ENCODE results near the gene CLIP1.
A peak's percentile ranks its signal among the peaks of the same experiment; 100 is the strongest.
"Not testable (repeated sequence)": the region's sequence is repeated elsewhere in the genome, so short reads cannot be mapped to it uniquely, and the experiment has no call there.

Gene CLIP1

GRCh38 chr12:122423258-122424165 is 1.0 kb upstream of the CLIP1 start:
- H3K27me3 ChIP-seq (ENCODE audit: insufficient read depth, insufficient read length), result no peaks in the 10 kb centered on the region
- H3K36me3 ChIP-seq (ENCODE audit: insufficient read depth, insufficient read length, low read length), result no peaks in the 10 kb centered on the region
- no peaks in the 10 kb centered on the region for H3K4me1 ChIP-seq (ENCODE audit: insufficient read depth, insufficient read length)
- peak overlapping the region; percentile 96 for H3K9ac ChIP-seq (ENCODE audit: insufficient read length, low read depth)
- H3K9me3 ChIP-seq (ENCODE audit: insufficient read depth, low read length), result no peaks in the 10 kb centered on the region
- peak; percentile 52 for DNase-seq (ENCODE audit: low read depth, low spot score)
- no peak for TF ChIP-seq SUZ12 (IDR thresholded peaks at IDR 0.05; ENCODE audit: extremely low read depth, insufficient read depth, insufficient read length)
- TF ChIP-seq ZNF274 (IDR thresholded peaks at IDR 0.05; ENCODE audit: low read depth, low read length), result no peak
- no peak for TF ChIP-seq YY1 (IDR thresholded peaks at IDR 0.05; ENCODE audit: insufficient read depth, insufficient read length)
- H3K4me3 ChIP-seq (ENCODE audit: insufficient read length, low read depth), result peak overlapping the region; percentile 74

- Histone ChIP-seq H3K27me3 (ENCODE audit: insufficient read depth, insufficient read length) (no peaks in the 10 kb centered on the region), H3K4me3 (ENCODE audit: insufficient read length, low read depth) (peak overlapping the region; percentile 74), H3K36me3 (ENCODE audit: insufficient read depth, insufficient read length, low read length) (no peaks in the 10 kb centered on the region), H3K9ac (ENCODE audit: insufficient read length, low read depth) (peak overlapping the region; percentile 96), H3K9me3 (ENCODE audit: insufficient read depth, low read length) (no peaks in the 10 kb centered on the region), H3K4me1 (ENCODE audit: insufficient read depth, insufficient read length) (no peaks in the 10 kb centered on the region)
- no peak for TF ChIP-seq ZNF274 (IDR thresholded peaks at IDR 0.05; ENCODE audit: low read depth, low read length)
- TF ChIP-seq SUZ12 (IDR thresholded peaks at IDR 0.05; ENCODE audit: extremely low read depth, insufficient read depth, insufficient read length), result no peak
- no peak for TF ChIP-seq YY1 (IDR thresholded peaks at IDR 0.05; ENCODE audit: insufficient read depth, insufficient read length)
- DNase-seq (ENCODE audit: low read depth, low spot score), result no peak
Measured at GRCh38 chr12:122422730-122423257, 325 bp upstream of the CLIP1 start.

GRCh38 chr12:122421187-122421820 is 1.2 kb downstream of the CLIP1 start:
- Histone ChIP-seq H3K9me3 (ENCODE audit: insufficient read depth, low read length) (no peaks in the 10 kb centered on the region), H3K4me3 (ENCODE audit: insufficient read length, low read depth) (peak overlapping the region; percentile 74), H3K36me3 (ENCODE audit: insufficient read depth, insufficient read length, low read length) (peaks cover 1% of the 10 kb centered on the region), H3K27me3 (ENCODE audit: insufficient read depth, insufficient read length) (no peaks in the 10 kb centered on the region), H3K9ac (ENCODE audit: insufficient read length, low read depth) (peak overlapping the region; percentile 88), H3K4me1 (ENCODE audit: insufficient read depth, insufficient read length) (no peaks in the 10 kb centered on the region)
- no peak for DNase-seq (ENCODE audit: low read depth, low spot score)
- no peak for TF ChIP-seq ZNF274 (IDR thresholded peaks at IDR 0.05; ENCODE audit: low read depth, low read length)
- no peak for TF ChIP-seq SUZ12 (IDR thresholded peaks at IDR 0.05; ENCODE audit: extremely low read depth, insufficient read depth, insufficient read length)
- TF ChIP-seq YY1 (IDR thresholded peaks at IDR 0.05; ENCODE audit: insufficient read depth, insufficient read length), result no peak

DNA sequence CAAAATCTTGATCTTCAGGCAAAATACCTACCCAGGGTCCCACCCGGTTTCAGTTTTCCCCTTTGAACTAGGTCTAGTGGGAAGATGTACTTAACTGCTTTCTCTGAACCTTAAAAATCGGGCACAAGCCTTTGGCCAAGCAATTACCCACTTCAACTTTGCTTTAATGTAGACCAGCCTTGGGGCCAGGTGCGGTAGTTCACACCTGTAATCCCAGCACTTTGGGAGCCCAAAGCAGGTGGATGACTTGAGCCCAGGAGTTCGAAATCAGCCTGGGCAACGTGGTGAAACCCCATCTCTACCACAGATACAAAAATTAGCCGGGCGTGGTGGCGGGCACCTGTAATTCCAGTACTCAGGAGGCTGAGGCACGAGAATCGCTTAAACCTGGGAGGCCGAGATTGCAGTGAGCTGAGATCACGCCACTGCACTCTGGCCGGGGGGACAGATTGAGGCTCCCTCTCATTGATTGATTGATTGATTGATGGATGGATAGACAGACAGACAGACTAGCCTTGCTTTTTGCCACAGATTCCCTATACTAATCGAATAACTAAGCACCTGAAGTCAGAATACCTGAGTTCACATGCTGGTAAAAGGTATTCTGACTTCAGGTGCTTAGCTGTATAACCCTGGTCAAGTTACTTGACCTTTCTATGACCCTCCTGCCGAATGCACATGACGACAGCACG is 1.9 kb downstream of the CLIP1 start:
- no peak overlapping the region for H3K9ac ChIP-seq (ENCODE audit: insufficient read length, low read depth)
- no peaks in the 10 kb centered on the region for H3K4me1 ChIP-seq (ENCODE audit: insufficient read depth, insufficient read length)
- H3K36me3 ChIP-seq (ENCODE audit: insufficient read depth, insufficient read length, low read length), result peaks cover 5% of the 10 kb centered on the region
- no peaks in the 10 kb centered on the region for H3K9me3 ChIP-seq (ENCODE audit: insufficient read depth, low read length)
- no peak for TF ChIP-seq SUZ12 (IDR thresholded peaks at IDR 0.05; ENCODE audit: extremely low read depth, insufficient read depth, insufficient read length)
- TF ChIP-seq ZNF274 (IDR thresholded peaks at IDR 0.05; ENCODE audit: low read depth, low read length), result no peak
- TF ChIP-seq YY1 (IDR thresholded peaks at IDR 0.05; ENCODE audit: insufficient read depth, insufficient read length), result no peak
- no peak for DNase-seq (ENCODE audit: low read depth, low spot score)
- H3K27me3 ChIP-seq (ENCODE audit: insufficient read depth, insufficient read length), result no peaks in the 10 kb centered on the region
- H3K4me3 ChIP-seq (ENCODE audit: insufficient read length, low read depth), result no peak overlapping the region

DNA sequence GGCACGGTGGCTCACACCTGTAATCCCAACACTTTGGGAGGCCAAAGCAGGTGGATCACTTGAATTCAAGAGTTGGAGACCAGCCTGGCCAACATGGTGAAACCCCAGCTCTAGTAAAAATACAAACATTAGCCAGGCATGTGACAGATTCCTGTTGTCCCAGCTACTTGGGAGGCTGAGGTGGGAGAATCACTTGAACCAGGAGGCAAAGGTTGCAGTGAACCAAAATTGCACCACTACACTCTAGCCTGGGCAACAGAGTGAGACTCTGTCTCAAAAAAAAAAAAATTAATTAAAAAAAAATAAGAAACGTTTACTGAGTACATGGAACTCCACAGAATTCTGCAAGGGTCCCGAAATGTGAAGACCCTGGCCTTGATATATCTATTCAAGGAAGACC is 3.4 kb downstream of the CLIP1 start:
- H3K36me3 ChIP-seq (ENCODE audit: insufficient read depth, insufficient read length, low read length); H3K9ac ChIP-seq (ENCODE audit: insufficient read length, low read depth); H3K27me3 ChIP-seq (ENCODE audit: insufficient read depth, insufficient read length); H3K9me3 ChIP-seq (ENCODE audit: insufficient read depth, low read length); DNase-seq (ENCODE audit: low read depth, low spot score); H3K4me1 ChIP-seq (ENCODE audit: insufficient read depth, insufficient read length); H3K4me3 ChIP-seq (ENCODE audit: insufficient read length, low read depth): not testable (repeated sequence)

GRCh38 chr12:122415665-122416064 is 6.8 kb downstream of the CLIP1 start:
- not testable (repeated sequence) for H3K4me3 ChIP-seq (ENCODE audit: insufficient read length, low read depth); H3K4me1 ChIP-seq (ENCODE audit: insufficient read depth, insufficient read length); DNase-seq (ENCODE audit: low read depth, low spot score); H3K9ac ChIP-seq (ENCODE audit: insufficient read length, low read depth); H3K27me3 ChIP-seq (ENCODE audit: insufficient read depth, insufficient read length); H3K9me3 ChIP-seq (ENCODE audit: insufficient read depth, low read length); H3K36me3 ChIP-seq (ENCODE audit: insufficient read depth, insufficient read length, low read length)

Measured in NT2/D1 (cell line).